Panc1 (cell line): ENCODE results near the gene RHBG. TPM values are rescaled to one million over a fixed set of nuclear protein-coding genes. Genes with fewer than 3 reads are reported as not detected.

Experiments used
- ATAC-seq: fragments of 200-7000 bp; cut with Tn5 transposase; 2 replicates; pipeline ENCODE4 v1.9.1; 2020; ENCODE audit warnings: mild to moderate bottlenecking, moderate library complexity
- BruUV-seq: library from RNA; stranded (reverse); fragments of 400-500 nt; replicated peaks from 2 replicates; lab custom pipeline; 2021; lab: Mats Ljungman, UMichigan
- CTCF ChIA-PET: fragments of 300-600 bp; sonication (Branson Sonifier 250); formaldehyde crosslinking; loops from one replicate; lab custom pipeline; 2022; ENCODE audit warnings: antibody characterized with exemption; lab: Charles Lee
- POLR2A ChIA-PET: fragments of 300-600 bp; sonication (Branson Sonifier 250); formaldehyde crosslinking; loops from one replicate; lab custom pipeline; 2022; ENCODE audit warnings: antibody characterized with exemption; lab: Charles Lee
- DNase-seq: peaks from one replicate; pipeline ENCODE4 v3.0.0-alpha.2; 2010; ENCODE audit warnings: low read depth, low spot score
- H3K27ac ChIP-seq: 2 replicates; pipeline ENCODE4 v1.5.1; 2011; ENCODE audit warnings: mild to moderate bottlenecking, low read length, inconsistent platforms
- H3K27me3 ChIP-seq: fragments of 200-500 bp; sonication (Bioruptor generic); 2 replicates; pipeline ENCODE4 v1.6.0; 2014; ENCODE audit warnings: low read length, inconsistent platforms; ENCODE audit not compliant: control insufficient read depth, insufficient read depth
- H3K36me3 ChIP-seq: fragments of 200-500 bp; sonication (Bioruptor generic); 2 replicates; pipeline ENCODE4 v1.5.1; 2014; ENCODE audit warnings: inconsistent platforms, mild to moderate bottlenecking, low read length, moderate library complexity; ENCODE audit not compliant: control insufficient read depth, insufficient read depth
- H3K4me1 ChIP-seq: 2 replicates; pipeline ENCODE4 v1.5.1; 2011; ENCODE audit warnings: inconsistent platforms, mild to moderate bottlenecking, low read length, moderate library complexity; ENCODE audit not compliant: control insufficient read depth, insufficient read depth
- H3K4me3 ChIP-seq, 2 experiments: 2 replicates each; pipeline ENCODE4 v1.5.1; 2011 to 2012; ENCODE audit warnings: low read depth in 2 of 2, low read length in 2 of 2, mild to moderate bottlenecking in 2 of 2, inconsistent platforms in 1 of 2, moderate library complexity in 1 of 2
- H3K9me3 ChIP-seq: fragments of 200-500 bp; sonication (Bioruptor generic); 2 replicates; pipeline ENCODE4 v1.5.1; 2014; ENCODE audit warnings: low read depth, mild to moderate bottlenecking, inconsistent platforms, low read length, moderate library complexity; ENCODE audit not compliant: control insufficient read depth, insufficient read depth
- POLR2AphosphoS5 ChIP-seq: IDR thresholded peaks from 2 replicates; pipeline ENCODE4 v1.6.1; 2012; ENCODE audit warnings: mild to moderate bottlenecking, low read depth, low read length, moderate library complexity
- SIN3A ChIP-seq: IDR thresholded peaks from 2 replicates; pipeline ENCODE4 v1.6.1; 2012; ENCODE audit warnings: low read depth, mild to moderate bottlenecking, low read length, moderate library complexity, borderline replicate concordance; ENCODE audit not compliant: insufficient read depth
- TCF7L2 ChIP-seq: IDR thresholded peaks from 2 replicates; pipeline ENCODE4 v1.6.1; 2011; ENCODE audit warnings: mild to moderate bottlenecking, low read depth, low read length, inconsistent platforms
- in situ Hi-C: cut with HindIII; loops from 2 replicates; pipeline ENCODE4 v1.10.0; 2016; ENCODE audit warnings: low sequenced_read_pairs, low pct_unique_long_range_greater_than_20kb
- intact Hi-C: fragments of 100-400 bp; cut with micrococcal nuclease; formaldehyde crosslinking; loops from one replicate; pipeline ENCODE4 v1.10.0; 2022; ENCODE audit not compliant: unreplicated experiment
- total RNA-seq: library from RNA; stranded (reverse); gene quantifications from one replicate; pipeline ENCODE4 v1.2.1, GENCODE V29; 2021; ENCODE audit not compliant: unreplicated experiment
- TF ChIP-seq, protein P1 (sequence below): fragments of 450-650 bp; IDR thresholded peaks from 2 replicates; pipeline ENCODE4 v1.5.1; 2017; ENCODE audit warnings: mild to moderate bottlenecking
- TF ChIP-seq, protein P2 (sequence below), 2 experiments: IDR thresholded peaks; 2 replicates each; pipeline ENCODE4 v1.6.1; 2011 to 2012; ENCODE audit warnings: low read depth in 2 of 2, control low read depth in 1 of 2, low read length in 1 of 2, mild to moderate bottlenecking in 1 of 2, moderate library complexity in 1 of 2; ENCODE audit not compliant: insufficient read depth in 1 of 2

RHBG gene
- total RNA-seq, 1 experiment from 2014 or later, result 0.28 TPM

DNA sequence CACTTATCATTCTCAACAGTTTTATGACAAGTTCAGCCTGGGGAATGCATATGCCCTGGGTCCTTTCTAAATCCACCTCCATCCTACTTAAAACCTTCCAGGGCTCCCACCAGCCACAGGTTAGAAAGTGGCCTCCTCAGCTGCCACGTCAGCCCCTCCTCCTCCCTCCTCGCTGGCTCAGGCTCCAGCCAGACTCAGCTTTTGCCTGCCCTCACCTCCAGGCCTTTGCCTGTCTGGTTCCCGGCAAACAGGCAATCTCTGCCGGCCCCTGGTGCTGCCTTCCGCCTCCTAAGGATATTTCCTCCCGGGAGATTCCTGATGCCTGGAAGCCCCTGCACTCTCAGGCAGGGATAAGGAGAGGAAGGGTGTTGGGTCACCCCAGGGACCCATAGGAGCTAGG, 9.5 kb downstream of the RHBG start:
- no peak overlapping the region for H3K4me3 ChIP-seq
- CTCF ChIA-PET, result no interaction called here
- H3K27ac ChIP-seq, result no peak overlapping the region
- POLR2A ChIA-PET, result interaction anchor here (0.6 kb wide), 1 partner anchor 214 kb away, joined by 6 read pairs; no protein-coding TSS in a partner anchor
- no peaks in the 10 kb centered on the region for H3K36me3 ChIP-seq
- intact Hi-C loops, result no loop called here
- TF ChIP-seq, protein P1, sequence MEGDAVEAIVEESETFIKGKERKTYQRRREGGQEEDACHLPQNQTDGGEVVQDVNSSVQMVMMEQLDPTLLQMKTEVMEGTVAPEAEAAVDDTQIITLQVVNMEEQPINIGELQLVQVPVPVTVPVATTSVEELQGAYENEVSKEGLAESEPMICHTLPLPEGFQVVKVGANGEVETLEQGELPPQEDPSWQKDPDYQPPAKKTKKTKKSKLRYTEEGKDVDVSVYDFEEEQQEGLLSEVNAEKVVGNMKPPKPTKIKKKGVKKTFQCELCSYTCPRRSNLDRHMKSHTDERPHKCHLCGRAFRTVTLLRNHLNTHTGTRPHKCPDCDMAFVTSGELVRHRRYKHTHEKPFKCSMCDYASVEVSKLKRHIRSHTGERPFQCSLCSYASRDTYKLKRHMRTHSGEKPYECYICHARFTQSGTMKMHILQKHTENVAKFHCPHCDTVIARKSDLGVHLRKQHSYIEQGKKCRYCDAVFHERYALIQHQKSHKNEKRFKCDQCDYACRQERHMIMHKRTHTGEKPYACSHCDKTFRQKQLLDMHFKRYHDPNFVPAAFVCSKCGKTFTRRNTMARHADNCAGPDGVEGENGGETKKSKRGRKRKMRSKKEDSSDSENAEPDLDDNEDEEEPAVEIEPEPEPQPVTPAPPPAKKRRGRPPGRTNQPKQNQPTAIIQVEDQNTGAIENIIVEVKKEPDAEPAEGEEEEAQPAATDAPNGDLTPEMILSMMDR, result no peak
- TF ChIP-seq SIN3A, result no peak
- TF ChIP-seq, protein P2, sequence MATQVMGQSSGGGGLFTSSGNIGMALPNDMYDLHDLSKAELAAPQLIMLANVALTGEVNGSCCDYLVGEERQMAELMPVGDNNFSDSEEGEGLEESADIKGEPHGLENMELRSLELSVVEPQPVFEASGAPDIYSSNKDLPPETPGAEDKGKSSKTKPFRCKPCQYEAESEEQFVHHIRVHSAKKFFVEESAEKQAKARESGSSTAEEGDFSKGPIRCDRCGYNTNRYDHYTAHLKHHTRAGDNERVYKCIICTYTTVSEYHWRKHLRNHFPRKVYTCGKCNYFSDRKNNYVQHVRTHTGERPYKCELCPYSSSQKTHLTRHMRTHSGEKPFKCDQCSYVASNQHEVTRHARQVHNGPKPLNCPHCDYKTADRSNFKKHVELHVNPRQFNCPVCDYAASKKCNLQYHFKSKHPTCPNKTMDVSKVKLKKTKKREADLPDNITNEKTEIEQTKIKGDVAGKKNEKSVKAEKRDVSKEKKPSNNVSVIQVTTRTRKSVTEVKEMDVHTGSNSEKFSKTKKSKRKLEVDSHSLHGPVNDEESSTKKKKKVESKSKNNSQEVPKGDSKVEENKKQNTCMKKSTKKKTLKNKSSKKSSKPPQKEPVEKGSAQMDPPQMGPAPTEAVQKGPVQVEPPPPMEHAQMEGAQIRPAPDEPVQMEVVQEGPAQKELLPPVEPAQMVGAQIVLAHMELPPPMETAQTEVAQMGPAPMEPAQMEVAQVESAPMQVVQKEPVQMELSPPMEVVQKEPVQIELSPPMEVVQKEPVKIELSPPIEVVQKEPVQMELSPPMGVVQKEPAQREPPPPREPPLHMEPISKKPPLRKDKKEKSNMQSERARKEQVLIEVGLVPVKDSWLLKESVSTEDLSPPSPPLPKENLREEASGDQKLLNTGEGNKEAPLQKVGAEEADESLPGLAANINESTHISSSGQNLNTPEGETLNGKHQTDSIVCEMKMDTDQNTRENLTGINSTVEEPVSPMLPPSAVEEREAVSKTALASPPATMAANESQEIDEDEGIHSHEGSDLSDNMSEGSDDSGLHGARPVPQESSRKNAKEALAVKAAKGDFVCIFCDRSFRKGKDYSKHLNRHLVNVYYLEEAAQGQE (IDR thresholded peaks at IDR 0.05; ENCODE audit: insufficient read depth in 1 of 2, low read depth in 2 of 2, low read length in 1 of 2), result no peak
- TF ChIP-seq TCF7L2, result no peak
- TF ChIP-seq POLR2AphosphoS5, result no peak
- no peaks in the 10 kb centered on the region for H3K27me3 ChIP-seq
- BruUV-seq, result no TSS peak
- H3K4me1 ChIP-seq, result no peaks in the 10 kb centered on the region
- DNase-seq (no peak), ATAC-seq (no peak)
- in situ Hi-C loops, result no loop called here
- H3K9me3 ChIP-seq, result no peaks in the 10 kb centered on the region

DNA sequence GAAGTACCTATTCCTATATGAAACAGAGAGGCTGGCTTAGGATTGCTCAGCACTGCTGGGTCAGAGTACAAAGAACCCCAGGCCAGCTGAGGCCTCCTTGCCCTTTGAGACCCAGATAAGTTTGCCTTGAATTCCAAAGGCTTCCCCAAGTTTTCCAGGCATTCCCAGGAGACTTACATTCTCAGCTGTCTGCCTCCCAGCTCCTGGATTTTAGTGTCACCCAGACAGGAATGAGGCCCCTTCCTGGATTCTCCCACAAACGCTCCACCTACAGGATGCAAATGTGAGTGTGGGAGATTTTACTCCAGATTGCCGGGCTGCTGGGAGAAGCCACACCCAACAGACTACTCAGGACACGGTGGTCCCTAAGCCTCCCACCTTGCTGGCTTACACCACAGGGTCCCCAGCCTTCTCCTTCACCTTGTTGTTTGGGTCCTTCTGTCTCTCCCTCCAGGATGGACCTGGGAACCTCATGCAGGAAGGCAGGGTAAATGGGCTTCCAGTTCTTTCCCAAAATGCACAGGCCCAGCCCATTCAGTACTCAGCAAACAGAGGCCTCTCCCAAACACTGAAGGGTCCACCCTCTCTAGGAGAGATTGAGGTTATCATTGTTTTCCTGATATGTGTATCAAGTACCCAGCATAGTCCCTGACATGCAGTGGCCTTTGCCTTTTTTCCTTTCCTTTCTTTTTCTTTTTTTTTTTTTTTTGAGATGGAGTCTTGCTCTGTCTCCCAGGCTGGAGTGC, 10.6 kb downstream of the RHBG start:
- no peak for ATAC-seq
- intact Hi-C loops (no loop called here), in situ Hi-C loops (no loop called here)
- no peak for DNase-seq
- no peaks in the 10 kb centered on the region for H3K36me3 ChIP-seq
- no peaks in the 10 kb centered on the region for H3K4me1 ChIP-seq
- no peak overlapping the region for H3K27ac ChIP-seq
- H3K27me3 ChIP-seq, result no peaks in the 10 kb centered on the region
- no peaks in the 10 kb centered on the region for H3K9me3 ChIP-seq
- no TSS peak for BruUV-seq
- TF ChIP-seq TCF7L2 (no peak), SIN3A (no peak), POLR2AphosphoS5 (no peak)
- TF ChIP-seq, protein P2 (IDR thresholded peaks at IDR 0.05; ENCODE audit: insufficient read depth in 1 of 2, low read depth in 2 of 2, low read length in 1 of 2), result no peak
- TF ChIP-seq, protein P1, result no peak
- ChIA-PET CTCF (interaction anchor here (1.6 kb wide), 1 partner anchor 66 kb away, joined by 14 read pairs; no protein-coding TSS in a partner anchor), POLR2A (no interaction called here)
- H3K4me3 ChIP-seq, result no peak overlapping the region
